Breast epithelium (tissue), 4 donors: ENCODE measurements around the gene C19orf73. TPM values are rescaled to one million over a fixed set of nuclear protein-coding genes. Genes with fewer than 3 reads are reported as not detected.

Source experiments
- DNase-seq, 2 donors: peaks; one replicate each; pipeline ENCODE4 v3.0.0-alpha.2; 2019; ENCODE audit warnings: low spot score in 2 of 2
- H3K27ac ChIP-seq, 2 donors: fragments of 200-600 bp; sonication (generic) in 1 of 2; one replicate each; pipeline ENCODE4 v1.5.1; 2016 to 2019; ENCODE audit warnings: mild to moderate bottlenecking in 1 of 2
- H3K27me3 ChIP-seq, 2 donors: fragments of 200-600 bp; sonication (generic) in 1 of 2; one replicate each; pipeline versions ENCODE4 v1.5.1 to v1.6.0; 2017 to 2019; ENCODE audit warnings: control low read depth in 1 of 2, mild to moderate bottlenecking in 1 of 2
- H3K36me3 ChIP-seq: fragments of 200-600 bp; one replicate; pipeline ENCODE4 v1.5.1; 2019
- H3K4me1 ChIP-seq, 2 donors: fragments of 200-600 bp; sonication (generic); one replicate each; pipeline ENCODE4 v1.5.1; 2016 to 2019; ENCODE audit warnings: control low read depth in 1 of 2
- H3K4me3 ChIP-seq, 3 donors: fragments of 200-600 bp; sonication (generic); 1 replicate in 2 of 3; 2 replicates in 1 of 3; pipeline ENCODE4 v1.5.1; 2016 to 2019; ENCODE audit warnings: mild to moderate bottlenecking in 3 of 3, moderate library complexity in 2 of 3
- H3K9me3 ChIP-seq, 2 donors: fragments of 200-600 bp; sonication (generic) in 1 of 2; one replicate each; pipeline ENCODE4 v1.5.1; 2016 to 2019; ENCODE audit warnings: control low read depth in 1 of 2
- POLR2A ChIP-seq: fragments of 450-650 bp; IDR thresholded peaks from one replicate; pipeline ENCODE4 v1.6.1; 2016; ENCODE audit warnings: antibody characterized with exemption, mild to moderate bottlenecking, moderate library complexity
- POLR2AphosphoS5 ChIP-seq, 3 donors: sonication (generic); formaldehyde crosslinking; IDR thresholded peaks; one replicate each; pipeline ENCODE4 v1.6.1; 2017; ENCODE audit warnings: antibody characterized with exemption in 3 of 3
- intact Hi-C: fragments of 100-400 bp; cut with DNase I; formaldehyde crosslinking; loops from one replicate; pipeline ENCODE4 v1.15.1; 2023; ENCODE audit warnings: low total_unique reads
- total RNA-seq, 3 donors: library from RNA; depleted of rRNA; stranded (reverse); fragments of >200 nt; gene quantifications; one replicate each; pipeline ENCODE4 v1.1.0, GENCODE V29; 2016
- TF ChIP-seq, protein P1 (sequence below), 3 donors: fragments of 450-650 bp; IDR thresholded peaks; one replicate each; pipeline ENCODE4 v1.5.1; 2016 to 2017; ENCODE audit warnings: antibody characterized with exemption in 3 of 3, mild to moderate bottlenecking in 3 of 3, moderate library complexity in 3 of 3

Gene C19orf73
- total RNA-seq, 3 donors from 2014 or later, result 3.8 to 5.7 (median 4.6) TPM

DNA sequence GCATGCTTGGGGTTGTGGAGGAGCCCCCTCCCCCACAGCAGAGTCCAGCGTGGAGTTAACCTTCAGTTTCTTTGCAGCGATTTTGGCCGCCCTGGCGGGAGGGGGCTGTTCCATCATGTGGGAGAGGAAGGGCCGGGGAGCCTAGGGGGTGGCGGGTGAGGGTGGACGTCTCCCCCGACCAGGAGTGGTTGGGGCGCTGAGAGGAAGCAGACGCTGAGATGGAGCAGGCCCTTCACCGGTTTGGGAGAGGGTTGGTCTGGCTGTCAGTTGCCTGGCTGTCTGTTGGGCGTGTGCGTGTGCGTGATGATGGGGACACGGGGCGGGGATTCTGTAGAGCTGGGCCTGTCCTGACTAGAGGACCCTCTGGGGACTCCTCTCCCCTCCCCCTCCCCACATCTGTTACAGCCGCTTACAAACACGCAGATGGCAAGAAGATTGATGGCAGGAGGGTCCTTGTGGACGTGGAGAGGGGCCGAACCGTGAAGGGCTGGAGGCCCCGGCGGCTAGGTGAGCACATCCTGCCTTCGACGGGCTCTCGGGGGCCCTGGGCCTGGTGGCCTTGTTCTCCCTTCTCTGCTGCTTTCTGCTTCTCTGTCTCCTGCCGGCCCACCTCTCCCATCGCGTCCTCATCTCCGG lies 14.6 kb downstream of the C19orf73 start:
- TF ChIP-seq POLR2A, result no peak
- TF ChIP-seq, protein P1, sequence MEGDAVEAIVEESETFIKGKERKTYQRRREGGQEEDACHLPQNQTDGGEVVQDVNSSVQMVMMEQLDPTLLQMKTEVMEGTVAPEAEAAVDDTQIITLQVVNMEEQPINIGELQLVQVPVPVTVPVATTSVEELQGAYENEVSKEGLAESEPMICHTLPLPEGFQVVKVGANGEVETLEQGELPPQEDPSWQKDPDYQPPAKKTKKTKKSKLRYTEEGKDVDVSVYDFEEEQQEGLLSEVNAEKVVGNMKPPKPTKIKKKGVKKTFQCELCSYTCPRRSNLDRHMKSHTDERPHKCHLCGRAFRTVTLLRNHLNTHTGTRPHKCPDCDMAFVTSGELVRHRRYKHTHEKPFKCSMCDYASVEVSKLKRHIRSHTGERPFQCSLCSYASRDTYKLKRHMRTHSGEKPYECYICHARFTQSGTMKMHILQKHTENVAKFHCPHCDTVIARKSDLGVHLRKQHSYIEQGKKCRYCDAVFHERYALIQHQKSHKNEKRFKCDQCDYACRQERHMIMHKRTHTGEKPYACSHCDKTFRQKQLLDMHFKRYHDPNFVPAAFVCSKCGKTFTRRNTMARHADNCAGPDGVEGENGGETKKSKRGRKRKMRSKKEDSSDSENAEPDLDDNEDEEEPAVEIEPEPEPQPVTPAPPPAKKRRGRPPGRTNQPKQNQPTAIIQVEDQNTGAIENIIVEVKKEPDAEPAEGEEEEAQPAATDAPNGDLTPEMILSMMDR (IDR thresholded peaks at IDR 0.05), result no peak
- TF ChIP-seq POLR2AphosphoS5 (IDR thresholded peaks at IDR 0.05), result no peak
- Histone ChIP-seq H3K27me3 (no peaks in the 10 kb centered on the region), H3K36me3 (no peaks in the 10 kb centered on the region), H3K27ac (no peak overlapping the region), H3K9me3 (no peaks in the 10 kb centered on the region), H3K4me1 (no peaks in the 10 kb centered on the region), H3K4me3 (no peak overlapping the region)
- intact Hi-C loops, result no loop called here
- DNase-seq, result no peak

DNA sequence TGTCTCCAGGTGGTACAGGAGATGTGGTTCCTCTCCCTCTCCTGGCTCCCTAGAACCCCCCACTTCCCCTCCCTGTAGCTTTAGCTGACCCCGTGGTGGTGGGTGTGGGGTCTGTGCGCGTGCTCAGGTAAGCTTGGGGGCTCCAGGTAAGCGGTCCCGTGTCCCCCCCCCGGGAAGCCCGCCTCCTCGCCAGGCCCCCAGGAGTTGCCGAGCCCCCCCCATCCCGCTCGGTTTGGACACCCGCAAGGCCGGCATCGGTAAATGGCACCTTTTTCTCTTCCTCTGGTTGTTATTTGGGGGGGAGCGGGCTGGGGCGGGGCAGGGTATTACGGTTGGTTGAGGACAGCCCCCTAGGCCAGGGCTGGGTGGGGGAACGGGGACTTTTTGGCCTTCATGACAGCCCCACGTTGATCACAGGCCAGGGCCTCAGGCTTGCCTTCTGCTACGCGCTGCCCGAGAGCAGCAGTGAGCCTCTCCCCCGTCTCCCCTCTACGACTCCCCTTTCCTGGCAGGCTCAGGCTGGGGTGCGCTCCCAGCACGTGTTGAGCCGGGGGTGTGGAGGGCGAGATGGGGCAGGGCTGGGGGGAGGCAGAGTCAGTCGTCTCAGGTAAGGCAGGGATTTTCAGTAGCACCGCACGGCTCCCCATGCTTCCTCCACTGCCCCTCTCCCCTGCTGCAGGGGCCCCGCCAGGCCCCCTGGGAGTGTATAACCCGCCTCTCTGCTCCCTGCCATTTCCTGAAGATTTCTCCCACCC lies 15.4 kb downstream of the C19orf73 start:
- DNase-seq, result no peak
- Histone ChIP-seq H3K36me3 (no peaks in the 10 kb centered on the region), H3K4me3 (no peak overlapping the region), H3K27ac (no peak overlapping the region), H3K4me1 (peaks cover 0 to under 1% of the 10 kb centered on the region in 2 donors), H3K27me3 (no peaks in the 10 kb centered on the region), H3K9me3 (no peaks in the 10 kb centered on the region)
- intact Hi-C loops, result no loop called here
- TF ChIP-seq, protein P1 (IDR thresholded peaks at IDR 0.05), result no peak
- no peak for TF ChIP-seq POLR2A
- no peak for TF ChIP-seq POLR2AphosphoS5 (IDR thresholded peaks at IDR 0.05)

DNA sequence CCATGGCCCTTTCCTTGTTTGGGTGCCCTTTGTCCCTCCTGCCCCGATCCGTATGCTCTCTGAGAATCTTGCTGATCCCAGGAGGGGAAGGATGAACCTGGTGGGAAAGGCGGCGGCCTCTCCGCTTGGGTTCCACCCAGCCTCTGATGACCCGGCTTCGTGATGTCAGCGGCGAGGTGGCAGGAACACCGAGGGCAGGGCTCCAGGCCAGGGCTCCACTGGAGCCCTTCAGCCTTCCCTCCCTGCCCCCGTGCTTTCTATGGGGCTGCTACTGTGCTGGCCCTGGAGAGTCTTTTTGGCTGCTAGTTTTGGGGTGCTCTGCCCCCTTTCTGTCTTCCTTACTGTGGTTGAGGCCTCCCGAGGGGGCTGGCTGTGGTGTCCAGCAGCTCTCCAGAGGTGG lies 16.6 kb downstream of the C19orf73 start:
- Histone ChIP-seq H3K4me1 (peaks cover 0 to 4% of the 10 kb centered on the region in 2 donors), H3K27me3 (no peaks in the 10 kb centered on the region), H3K4me3 (no peak overlapping the region), H3K27ac (no peak overlapping the region), H3K9me3 (no peaks in the 10 kb centered on the region), H3K36me3 (no peaks in the 10 kb centered on the region)
- intact Hi-C loops, result no loop called here
- no peak for TF ChIP-seq POLR2AphosphoS5 (IDR thresholded peaks at IDR 0.05)
- TF ChIP-seq, protein P1 (IDR thresholded peaks at IDR 0.05), result no peak
- TF ChIP-seq POLR2A, result no peak
- no peak for DNase-seq

DNA sequence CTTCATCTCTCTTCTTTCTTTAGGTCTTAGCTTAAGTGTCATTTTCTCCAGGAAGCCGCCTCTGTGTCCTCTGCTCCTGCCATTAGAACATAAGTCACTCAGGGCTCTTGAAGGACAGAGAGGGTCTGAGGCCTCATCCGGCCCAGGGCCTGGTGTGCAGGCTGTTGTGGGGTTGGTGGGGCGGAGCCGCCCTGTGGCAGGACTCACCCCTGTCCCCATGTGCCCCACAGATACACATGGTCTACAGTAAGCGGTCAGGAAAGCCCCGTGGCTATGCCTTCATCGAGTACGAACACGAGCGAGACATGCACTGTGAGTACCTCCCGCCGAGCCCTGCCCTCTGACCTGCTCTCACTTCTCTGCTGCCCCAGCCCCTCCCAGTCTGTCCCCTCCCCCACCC lies 17.8 kb downstream of the C19orf73 start:
- Histone ChIP-seq H3K27me3 (no peaks in the 10 kb centered on the region), H3K9me3 (no peaks in the 10 kb centered on the region), H3K27ac (no peak overlapping the region), H3K4me1 (peaks cover 0 to 4% of the 10 kb centered on the region in 2 donors), H3K4me3 (no peak overlapping the region), H3K36me3 (no peaks in the 10 kb centered on the region)
- no peak for TF ChIP-seq POLR2AphosphoS5 (IDR thresholded peaks at IDR 0.05)
- TF ChIP-seq, protein P1 (IDR thresholded peaks at IDR 0.05), result no peak
- TF ChIP-seq POLR2A, result no peak
- no peak for DNase-seq
- intact Hi-C loops, result no loop called here

DNA sequence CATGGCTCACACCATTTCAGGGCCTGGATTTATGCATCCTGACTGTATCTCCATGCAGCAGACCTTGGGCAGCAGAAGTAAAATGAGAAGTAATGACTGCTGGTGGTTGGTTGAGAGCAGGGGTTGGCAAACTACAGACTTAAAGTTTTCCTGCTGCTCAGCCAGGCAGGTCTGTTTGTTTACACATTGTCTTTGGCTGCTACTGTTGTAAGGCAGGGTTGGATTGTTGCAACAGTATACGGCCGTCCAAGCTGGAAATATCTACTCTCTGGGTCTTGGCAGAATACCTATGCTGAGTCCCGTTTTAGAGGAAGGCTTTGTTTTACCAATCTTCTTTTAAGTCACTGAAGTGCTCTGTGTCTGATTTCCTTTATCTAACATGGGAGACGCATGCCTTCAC lies 20.1 kb downstream of the C19orf73 start:
- H3K36me3 ChIP-seq, result no peaks in the 10 kb centered on the region
- H3K27ac ChIP-seq, result peak overlapping the region; percentile 66 to 69

More for the DNA sequence above, 20.1 kb downstream of the C19orf73 start:
- H3K4me3 ChIP-seq, result no peak overlapping the region
- intact Hi-C loops, result no loop called here
- DNase-seq, result no peak
- no peaks in the 10 kb centered on the region for H3K9me3 ChIP-seq
- TF ChIP-seq, protein P1 (IDR thresholded peaks at IDR 0.05), result no peak
- TF ChIP-seq POLR2AphosphoS5 (IDR thresholded peaks at IDR 0.05) (no peak), POLR2A (no peak)
- no peaks in the 10 kb centered on the region for H3K27me3 ChIP-seq
- peaks cover 0 to 4% of the 10 kb centered on the region in 2 donors for H3K4me1 ChIP-seq
